Stimulated activated CD8-positive, alpha-beta memory T cell treated with anti-CD3 and anti-CD28 coated beads, Interleukin-15, amount 100 ng/mL, for 48 hours (primary cell): Measurements from ENCODE around the gene RPL5.

ENCODE experiments used
- DNase-seq, 2 donors: peaks; one replicate each; pipeline ENCODE4 v3.0.0-alpha.2; 2020; ENCODE audit warnings: low read depth in 2 of 2

RPL5 gene

DNA sequence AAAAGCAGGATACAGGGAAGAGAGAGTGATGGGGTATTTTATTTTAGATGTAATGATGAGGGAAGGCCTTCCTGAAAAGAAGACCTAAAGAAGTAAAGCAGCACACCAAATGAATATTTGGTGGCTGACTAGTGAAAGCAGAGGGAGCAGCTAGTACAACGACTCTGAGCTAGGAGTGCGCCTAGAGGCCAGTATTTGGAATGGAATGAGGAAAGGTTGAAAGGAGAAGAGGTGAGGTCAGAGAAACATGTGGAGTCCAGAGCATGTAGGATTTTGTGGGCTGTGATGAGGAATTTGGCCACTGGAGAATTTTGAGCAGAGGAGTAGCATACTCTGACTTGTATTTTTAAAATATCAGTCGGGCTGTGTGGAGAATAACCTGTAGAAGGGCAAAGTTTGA lies 11.8 kb upstream of the RPL5 start:
- no peak for DNase-seq

GRCh38 chr1:92820551-92820950 lies 11.3 kb upstream of the RPL5 start:
- DNase-seq, result no peak

- no peak for DNase-seq
Observed at GRCh38 chr1:92822879-92823278, 9.0 kb upstream of the RPL5 start.

DNA sequence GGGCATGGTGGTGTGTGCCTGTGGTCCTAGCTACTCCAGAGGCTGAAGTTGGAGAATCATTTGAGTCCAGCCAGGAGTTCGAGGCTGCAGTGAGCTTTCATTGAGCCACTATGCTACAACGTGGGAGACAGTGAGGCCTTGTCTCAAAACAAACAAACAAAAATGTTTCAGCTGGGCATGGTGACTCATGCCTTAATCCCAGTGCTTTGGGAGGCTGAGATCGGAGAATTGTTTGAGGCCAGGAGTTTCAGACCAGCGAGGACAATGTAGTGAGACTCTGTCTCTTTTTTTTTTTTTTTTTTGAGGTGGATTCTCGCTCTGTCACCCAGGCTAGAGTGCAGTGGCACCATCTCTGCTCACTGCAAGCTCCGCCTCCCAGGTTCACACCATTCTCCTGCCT lies 5.0 kb upstream of the RPL5 start:
- no peak for DNase-seq

DNA sequence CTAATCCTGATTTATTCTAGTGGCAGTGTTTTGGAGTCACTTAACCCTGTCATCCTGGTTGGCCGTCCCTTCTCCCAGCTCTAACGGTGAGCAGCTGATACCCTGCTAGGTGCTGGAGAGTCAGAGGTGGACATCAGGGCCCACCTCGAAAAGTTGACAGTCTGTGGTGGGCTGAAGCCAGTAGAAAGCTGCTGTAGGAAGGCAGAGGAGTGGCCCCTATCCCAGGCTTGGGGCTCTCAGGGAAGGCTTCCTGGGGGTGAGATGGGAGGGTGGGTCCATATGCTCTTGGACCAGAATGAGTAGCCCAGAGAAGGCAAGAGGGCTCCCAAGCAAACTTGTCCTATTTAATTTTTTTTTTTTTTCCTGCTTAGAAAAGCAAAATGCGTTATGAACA lies 475 bp upstream of the RPL5 start:
- no peak for DNase-seq

DNA sequence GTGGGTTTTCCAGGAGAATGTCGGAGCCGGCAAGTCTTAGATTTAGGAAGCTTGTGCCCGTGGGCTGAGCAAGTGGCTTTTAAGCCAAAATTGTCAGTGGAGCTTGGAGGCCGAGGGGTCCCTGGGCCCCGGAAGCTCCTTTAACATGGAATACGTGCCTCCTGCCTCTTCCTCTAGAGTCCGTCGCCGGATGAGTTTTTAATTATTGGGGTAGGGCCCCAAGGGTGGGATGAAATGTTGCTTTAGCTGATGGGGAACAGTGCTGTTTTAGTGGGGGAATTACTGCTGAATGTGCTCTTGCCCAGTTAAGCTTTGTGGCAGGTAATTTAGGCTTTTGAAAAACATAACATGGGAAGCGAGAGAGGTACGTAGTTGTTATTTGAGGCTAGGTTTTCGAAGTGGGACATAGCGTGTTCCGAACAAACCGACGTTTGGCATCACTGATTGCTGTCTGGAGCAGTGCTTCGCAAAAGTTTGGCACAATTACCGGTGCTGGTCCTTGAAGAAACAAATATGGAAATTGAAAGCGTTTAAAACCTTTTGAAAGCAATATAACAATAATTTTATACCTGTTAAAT lies 786 bp downstream of the RPL5 start:
- no peak for DNase-seq

- DNase-seq, result no peak
Observed at GRCh38 chr1:92833840-92834239, 2.0 kb downstream of the RPL5 start.

- no peak for DNase-seq
Observed at GRCh38 chr1:92834617-92835016, 2.8 kb downstream of the RPL5 start.

DNA sequence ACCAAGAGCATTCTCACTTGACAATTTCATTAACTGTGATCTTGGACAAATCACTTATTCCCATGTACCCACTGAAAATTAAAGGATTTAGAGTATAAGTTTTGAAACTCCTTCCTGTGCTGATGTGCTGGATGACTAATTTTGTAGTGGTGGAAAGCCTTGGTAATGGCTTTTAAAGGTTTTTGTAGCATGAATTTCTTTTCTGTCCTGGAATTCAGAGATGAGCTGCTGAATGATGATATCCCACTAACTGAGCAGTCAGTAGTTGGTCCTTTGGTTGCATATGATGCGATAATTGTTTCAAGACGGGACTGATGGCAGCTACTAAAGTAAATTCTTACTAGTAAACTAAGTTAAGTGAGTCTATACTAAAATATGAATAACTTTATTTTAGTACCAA lies 5.2 kb downstream of the RPL5 start:
- no peak for DNase-seq

- DNase-seq, result no peak
Observed at GRCh38 chr1:92838519-92838918, 6.7 kb downstream of the RPL5 start.

DNA sequence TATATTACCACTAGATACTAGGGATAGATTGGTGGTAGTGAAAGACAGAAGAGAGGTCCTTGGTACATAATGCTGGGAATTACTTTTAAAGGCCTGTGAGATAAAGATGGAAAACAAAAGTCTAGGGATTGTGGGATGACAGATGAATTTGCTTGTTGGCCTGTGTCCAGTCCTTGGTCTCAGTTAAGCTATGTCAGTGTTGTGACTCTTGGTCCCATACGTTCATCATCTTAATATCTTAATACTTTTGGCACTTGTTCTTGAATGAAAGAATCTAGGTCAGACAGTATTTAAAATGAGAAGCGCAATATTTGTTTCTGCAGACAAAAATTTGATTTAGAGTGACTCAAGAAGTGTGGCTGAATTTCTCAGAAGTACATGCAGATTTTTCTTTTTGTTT lies 7.6 kb downstream of the RPL5 start:
- no peak for DNase-seq

DNA sequence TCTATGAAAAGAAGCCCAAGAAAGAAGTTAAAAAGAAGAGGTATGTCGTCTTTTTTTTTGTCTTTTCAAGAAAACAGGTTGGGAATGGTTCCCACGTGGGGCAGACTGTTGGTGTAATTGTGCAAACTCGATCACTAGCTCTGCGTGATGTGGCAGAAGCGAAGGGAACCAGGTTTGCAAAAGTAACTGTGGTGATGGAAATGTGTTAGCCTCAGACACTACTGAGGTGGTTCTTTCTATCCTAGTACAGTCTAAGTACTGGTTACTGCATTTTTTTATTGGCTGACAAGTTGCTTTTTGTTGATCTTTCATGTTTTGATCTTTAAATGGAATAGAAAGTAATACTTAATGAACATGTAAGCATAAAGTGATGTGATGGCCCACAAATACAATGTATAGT lies 8.8 kb downstream of the RPL5 start:
- DNase-seq, result no peak

- DNase-seq, result no peak
Observed at GRCh38 chr1:92842082-92843045, 10.5 kb downstream of the RPL5 start.

DNA sequence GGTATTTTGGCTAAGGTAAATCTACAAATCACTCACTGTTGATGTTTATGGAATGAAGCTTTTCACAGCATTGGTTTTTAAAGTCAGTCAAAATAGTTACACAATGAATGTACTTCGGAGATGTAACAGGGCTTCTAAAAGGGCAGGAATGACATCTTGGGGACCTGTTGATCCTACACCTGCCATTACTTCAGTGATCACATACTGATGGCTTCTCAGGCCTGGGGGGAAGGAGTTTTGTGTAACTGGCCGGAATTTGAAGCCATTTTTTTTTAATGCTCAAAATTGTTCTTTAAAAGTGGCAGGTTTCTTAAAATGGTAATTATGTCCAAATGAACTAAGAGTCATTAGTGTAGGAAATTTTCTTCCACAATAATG lies 11.2 kb downstream of the RPL5 start:
- no peak for DNase-seq

DNA sequence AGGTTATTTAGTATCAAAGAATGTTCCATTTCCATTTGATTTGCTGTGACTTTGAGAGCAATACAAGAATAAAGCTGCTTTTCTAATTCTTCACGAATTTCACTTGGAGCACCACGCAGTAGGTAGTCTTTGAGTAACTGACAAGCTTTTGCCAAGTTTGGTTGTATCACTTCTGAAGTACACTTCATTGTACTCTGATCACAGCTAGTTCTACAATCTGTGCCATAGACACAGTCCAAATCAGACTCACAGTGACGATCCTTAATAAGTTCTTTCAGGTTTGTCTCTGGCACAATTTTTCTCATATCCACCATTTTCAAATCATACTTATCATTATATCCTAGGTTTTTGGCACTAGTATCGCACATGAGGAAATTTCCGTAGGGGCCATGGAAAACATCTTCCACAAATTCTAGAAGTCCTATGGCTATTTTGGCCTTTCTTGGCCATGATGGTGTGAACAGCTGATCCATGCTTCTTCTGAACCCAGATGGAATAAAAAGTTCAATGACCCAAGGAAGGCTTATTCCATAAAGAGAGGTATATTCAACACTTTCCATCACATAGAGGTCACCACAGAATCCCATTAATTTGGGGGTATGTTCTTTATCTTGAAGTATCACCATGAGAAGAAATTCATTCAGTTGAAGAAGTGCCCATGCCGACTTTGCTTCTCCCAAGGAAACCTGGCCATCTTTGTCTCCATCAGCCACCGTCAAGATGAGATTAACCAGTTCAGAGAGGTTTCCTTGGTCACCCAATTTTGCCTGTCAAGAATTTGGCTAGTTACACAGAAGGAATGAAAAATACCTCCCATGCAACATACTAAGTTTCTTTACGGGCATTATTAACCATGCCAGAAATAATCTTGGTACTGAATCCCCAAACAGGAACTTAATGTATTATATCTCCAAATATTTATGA lies 11.9 kb downstream of the RPL5 start:
- DNase-seq, result no peak

- no peak for DNase-seq
Observed at GRCh38 chr1:92844439-92844838, 12.6 kb downstream of the RPL5 start.

DNA sequence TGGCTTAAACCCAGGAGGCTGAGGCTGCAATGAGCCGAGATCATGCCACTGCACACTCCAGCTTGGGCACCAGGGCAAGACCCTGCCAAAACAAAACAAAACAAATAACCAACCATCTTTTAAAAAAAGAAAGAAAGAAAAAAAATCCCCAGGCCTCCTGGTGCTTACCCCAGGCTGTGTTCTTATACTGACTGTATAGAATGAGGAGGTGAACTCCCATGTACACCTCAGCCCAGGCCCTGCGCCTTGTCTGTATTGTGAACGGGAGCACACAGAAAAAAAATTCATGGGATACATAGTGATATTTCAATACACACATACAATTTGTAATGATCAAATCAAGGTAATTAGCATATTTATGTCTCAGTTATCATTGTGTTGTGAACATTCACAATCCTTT lies 14.1 kb downstream of the RPL5 start:
- DNase-seq, result no peak

DNA sequence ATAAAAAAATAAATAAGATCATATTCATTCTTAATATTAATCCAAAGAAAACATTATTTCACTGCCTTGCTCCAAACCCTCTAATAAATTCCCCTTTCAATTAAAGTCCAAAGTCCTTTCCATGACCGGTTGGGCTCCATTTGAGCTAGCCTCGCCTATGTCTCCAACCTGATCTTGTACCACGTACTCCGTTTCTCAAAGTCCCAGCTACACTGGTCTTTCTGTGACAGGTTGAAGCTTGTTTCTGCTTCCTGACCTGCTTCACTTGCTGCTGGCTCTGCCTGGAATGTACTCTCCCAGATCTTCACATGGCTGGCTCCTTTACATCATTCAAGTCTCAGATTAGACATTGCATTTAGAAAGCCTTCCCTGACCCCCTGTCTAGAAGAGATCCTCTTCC lies 16.4 kb downstream of the RPL5 start:
- DNase-seq, result no peak

DNA sequence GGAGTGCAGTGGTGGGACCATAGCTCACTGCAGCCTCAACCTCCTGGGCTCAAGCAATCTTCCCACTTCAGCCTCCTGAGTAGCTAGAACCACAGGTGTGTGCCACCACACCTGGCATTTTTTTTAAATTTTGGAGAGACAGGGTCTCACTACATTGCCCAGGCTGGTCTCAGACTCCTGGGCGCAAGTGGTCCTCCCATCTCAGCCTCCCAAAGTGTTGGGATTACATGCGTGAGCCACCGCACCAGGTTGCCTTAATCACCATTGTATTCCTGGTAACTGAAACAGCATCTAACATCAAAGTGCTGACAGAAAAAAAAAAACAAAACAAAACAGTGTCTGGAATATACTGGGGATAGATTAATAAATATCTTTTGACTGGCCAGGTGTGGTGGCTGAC lies 18.2 kb downstream of the RPL5 start:
- DNase-seq, result no peak

GRCh38 chr1:92851729-92852128 lies 19.9 kb downstream of the RPL5 start:
- no peak for DNase-seq

GRCh38 chr1:92853299-92853698 lies 21.5 kb downstream of the RPL5 start:
- DNase-seq, result no peak

GRCh38 chr1:92854101-92854785 lies 22.4 kb downstream of the RPL5 start:
- no peak for DNase-seq
